SKM-1 (cell line): ENCODE results near the gene PTPRB.

ENCODE experiments used
- DNase-seq: peaks from one replicate; lab custom pipeline; 2025; ENCODE audit not compliant: unreplicated experiment; lab: John Stamatoyannopoulos, UW

The PTPRB gene

DNA sequence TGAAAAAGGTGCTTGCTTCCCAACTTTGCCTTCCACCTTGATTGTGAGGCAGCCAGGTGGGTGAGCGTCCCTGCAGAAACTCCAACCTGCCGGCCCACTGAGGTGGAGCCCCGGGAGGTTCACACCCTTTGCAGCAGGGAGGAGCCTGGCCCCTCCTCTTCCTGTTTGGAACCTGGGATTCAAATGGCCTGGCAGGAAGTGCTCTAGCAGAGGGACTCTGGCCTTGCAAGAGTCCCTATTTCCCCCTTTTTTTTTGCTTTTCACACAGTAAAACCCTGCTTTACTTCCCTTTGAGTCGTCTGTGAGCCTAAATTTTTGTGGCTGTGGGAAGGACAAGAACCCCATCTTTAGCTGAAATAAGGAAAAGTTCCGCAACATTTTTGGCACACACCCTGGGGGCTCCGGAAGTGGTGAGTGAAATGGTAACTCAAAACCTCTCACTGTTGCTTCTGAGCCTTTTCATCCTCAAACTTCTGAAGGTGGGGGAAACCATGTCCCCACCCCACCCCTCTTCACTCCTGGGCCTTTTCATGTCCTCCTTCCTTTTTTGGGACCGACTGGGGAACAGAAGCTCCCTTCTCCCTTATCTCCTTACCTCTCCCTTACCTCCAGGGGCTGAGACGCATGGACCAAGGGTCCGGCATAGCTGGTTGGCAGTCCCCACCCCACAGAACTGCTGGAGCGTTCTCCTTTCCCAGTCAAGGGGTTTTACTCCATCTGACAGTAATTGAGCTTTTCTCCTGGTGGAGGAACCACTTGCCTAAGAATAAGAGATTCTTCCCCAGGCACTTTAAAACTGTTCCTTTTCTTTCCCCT lies 169.1 kb downstream of the PTPRB start:
- peak; percentile 22 for DNase-seq

GRCh38 chr12:70467476-70467875 lies 169.8 kb downstream of the PTPRB start:
- DNase-seq, result no peak

DNA sequence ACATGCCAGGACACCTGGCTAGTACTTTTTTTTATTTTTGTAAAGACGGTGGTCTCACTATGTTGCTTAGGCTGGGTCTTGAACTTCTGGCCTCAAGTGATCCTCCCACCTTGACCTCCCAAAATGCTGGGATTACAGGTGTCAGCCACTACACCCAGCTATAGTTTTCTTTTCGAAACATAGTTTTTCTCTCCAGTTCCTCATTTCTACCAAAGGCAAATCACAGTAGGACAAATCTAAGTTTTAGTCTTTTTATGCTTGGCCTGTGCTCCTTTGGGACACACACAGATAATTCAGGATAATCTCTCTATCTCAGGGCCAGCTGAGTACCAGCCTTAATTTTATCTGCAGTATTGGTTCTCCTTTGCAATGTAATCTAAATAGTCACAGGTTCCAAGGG lies 170.5 kb downstream of the PTPRB start:
- no peak for DNase-seq
